Fibroblast of lung (primary cell): ENCODE data around the gene XPR1. TPM values are rescaled to one million over a fixed set of nuclear protein-coding genes. Genes with fewer than 3 reads are reported as not detected.

Experiments used
- DNase-seq, 2 donors: peaks; one replicate each; pipeline versions ENCODE4 v3.0.0 to v3.0.0-alpha.2; 2010; ENCODE audit warnings: low read depth in 2 of 2
- H2AFZ ChIP-seq: 2 replicates; pipeline ENCODE4 v1.5.1; 2012; ENCODE audit warnings: low read length, control low read depth, inconsistent platforms
- H3K27ac ChIP-seq: 2 replicates; pipeline ENCODE4 v1.5.1; 2011; ENCODE audit warnings: low read length, control low read depth; ENCODE audit not compliant: insufficient read depth
- H3K27me3 ChIP-seq: 2 replicates; pipeline ENCODE4 v1.5.1; 2011; ENCODE audit warnings: mild to moderate bottlenecking, low read length; ENCODE audit not compliant: control insufficient read depth, insufficient read depth
- H3K36me3 ChIP-seq: 2 replicates; pipeline ENCODE4 v1.5.1; 2011; ENCODE audit warnings: low read length; ENCODE audit not compliant: control insufficient read depth, insufficient read depth
- H3K4me1 ChIP-seq: 2 replicates; pipeline ENCODE4 v1.5.1; 2011; ENCODE audit warnings: low read length; ENCODE audit not compliant: control insufficient read depth, insufficient read depth; ENCODE audit errors: extremely low read depth
- H3K4me2 ChIP-seq: 2 replicates; pipeline ENCODE4 v1.5.1; 2011; ENCODE audit warnings: low read length, control low read depth; ENCODE audit not compliant: insufficient read depth; ENCODE audit errors: extremely low read depth
- H3K4me3 ChIP-seq, 4 experiments: fragments of 200-600 bp in 1 of 4; sonication (generic) in 1 of 4; replicated peaks in 1 of 4; 2 replicates each; pipeline ENCODE4 v1.5.1; 2011 to 2016; ENCODE audit warnings: low read length in 4 of 4, low read depth in 3 of 4, mild to moderate bottlenecking in 3 of 4, control low read depth in 2 of 4, inconsistent platforms in 1 of 4, mixed read lengths in 1 of 4; ENCODE audit not compliant: insufficient read depth in 1 of 4; ENCODE audit errors: control extremely low read depth in 1 of 4
- H3K79me2 ChIP-seq: 2 replicates; pipeline ENCODE4 v1.5.1; 2012; ENCODE audit warnings: mild to moderate bottlenecking, low read length, inconsistent platforms; ENCODE audit not compliant: control insufficient read depth, insufficient read depth
- H3K9ac ChIP-seq: 2 replicates; pipeline ENCODE4 v1.5.1; 2011; ENCODE audit warnings: mild to moderate bottlenecking, low read length, control low read depth; ENCODE audit not compliant: insufficient read depth
- H3K9me3 ChIP-seq: 2 replicates; pipeline ENCODE4 v1.5.1; 2012; ENCODE audit warnings: low read depth, low read length; ENCODE audit not compliant: control insufficient read depth, insufficient read depth
- H4K20me1 ChIP-seq: 2 replicates; pipeline ENCODE4 v1.5.1; 2011; ENCODE audit warnings: low read length; ENCODE audit not compliant: control insufficient read depth, insufficient read depth; ENCODE audit errors: extremely low read depth
- CTCF ChIP-seq, 2 donors: IDR thresholded peaks in 1 of 2; conservative IDR thresholded peaks in 1 of 2; 1 replicate in 1 of 2; 2 replicates in 1 of 2; pipeline ENCODE4 v1.5.1; 2011 to 2012; ENCODE audit warnings: low read length in 2 of 2, control low read depth in 1 of 2, inconsistent platforms in 1 of 2, low read depth in 1 of 2, mild to moderate bottlenecking in 1 of 2
- EZH2 ChIP-seq: IDR thresholded peaks from 2 replicates; pipeline ENCODE4 v1.5.1; 2012; ENCODE audit warnings: low read length, control low read depth, mild to moderate bottlenecking; ENCODE audit errors: missing control alignments
- polyA plus RNA-seq, 2 donors: library from polyadenylated mRNA; depleted of rRNA in 1 of 2; stranded (reverse) in 1 of 2; unstranded in 1 of 2; fragments of >200 nt; gene quantifications; 2 replicates each; pipeline ENCODE4 v1.2.1, GENCODE V29; 2011 to 2012; ENCODE audit warnings: missing spikeins in 1 of 2
- total RNA-seq: library from RNA; depleted of rRNA; stranded (reverse); fragments of >200 nt; gene quantifications from 2 replicates; pipeline ENCODE4 v1.2.1, GENCODE V29; 2014

XPR1 gene
- total and polyA plus RNA-seq, 2 donors (not counting 1 experiment from before 2014, with no cell fraction given) = 18.4 to 31.5 TPM

DNA sequence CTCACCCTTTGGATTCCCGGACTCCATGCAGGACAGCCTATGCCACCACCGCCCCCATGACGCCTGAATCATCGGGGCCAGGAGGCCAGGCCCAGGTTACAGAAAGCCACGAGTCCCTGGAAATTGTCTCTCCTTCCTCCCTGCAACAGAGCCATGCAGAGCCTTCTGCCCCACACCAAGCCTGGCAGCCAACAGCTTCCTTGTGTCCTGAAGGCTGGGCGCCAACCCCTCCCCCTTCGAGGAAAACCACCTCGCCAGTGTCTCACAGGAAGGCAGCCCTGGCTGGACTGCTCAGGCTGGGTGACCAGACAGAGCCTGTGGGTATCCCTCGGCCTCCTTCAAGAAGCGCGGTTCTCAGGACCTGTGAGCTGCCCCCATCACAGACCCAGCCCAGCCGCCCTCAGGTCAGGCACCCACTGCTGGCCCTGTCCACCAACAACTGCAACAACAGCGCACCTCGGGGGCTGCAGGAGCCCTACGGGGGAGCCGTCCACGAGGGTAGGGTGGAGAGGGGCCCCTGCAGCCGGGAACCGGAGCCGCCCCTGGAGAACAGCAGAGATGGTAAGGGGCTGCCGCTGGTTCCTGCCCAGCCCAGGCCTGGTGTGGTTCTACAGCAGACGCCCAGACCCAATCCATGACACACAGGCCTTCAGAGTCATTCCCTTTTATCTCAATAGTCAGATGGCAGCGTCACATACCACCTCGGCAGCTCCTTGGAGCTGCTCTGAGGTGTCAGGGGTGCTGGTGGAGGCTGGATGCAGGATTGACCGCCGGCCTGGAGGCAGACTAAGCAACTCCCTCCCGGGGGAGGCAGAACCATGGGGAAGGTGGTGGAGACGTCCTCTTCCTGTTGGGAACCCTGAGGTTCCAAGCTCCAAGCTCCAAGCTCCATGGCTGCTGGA is 304.5 kb downstream of the XPR1 start:
- Histone ChIP-seq H3K27ac (no peak overlapping the region), H3K4me3 (no peak overlapping the region), H3K4me2 (no peak overlapping the region), H3K27me3 (no peaks in the 10 kb centered on the region), H3K9ac (no peak overlapping the region), H3K36me3 (peaks cover 1% of the 10 kb centered on the region), H2AFZ (no peak overlapping the region), H3K9me3 (no peaks in the 10 kb centered on the region), H4K20me1 (no peaks in the 10 kb centered on the region), H3K79me2 (no peaks in the 10 kb centered on the region), H3K4me1 (no peaks in the 10 kb centered on the region)
- no peak for DNase-seq
- TF ChIP-seq CTCF (conservative IDR thresholded peaks at IDR 0.05 in 1 of 2, IDR thresholded peaks at IDR 0.05 in 1 of 2; ENCODE audit: low read depth in 1 of 2, low read length in 2 of 2) = no peak
- no peak for TF ChIP-seq EZH2

DNA sequence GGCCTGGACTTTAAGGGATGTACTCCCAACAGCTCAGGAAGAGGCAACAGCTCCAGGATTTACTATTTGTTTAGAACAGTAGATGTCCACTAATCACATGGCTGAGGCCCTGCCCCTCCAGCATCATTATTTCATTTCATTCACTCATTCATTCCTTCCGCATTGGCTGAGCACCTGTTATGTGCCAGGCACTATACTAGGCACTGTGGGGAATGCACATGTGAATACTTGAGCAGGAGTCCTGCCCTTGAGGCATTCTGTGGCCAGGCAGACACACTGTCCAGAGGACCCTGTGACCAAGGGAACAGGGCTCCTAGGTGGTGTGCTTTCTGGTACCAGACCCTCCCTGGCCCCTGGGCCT is 305.2 kb downstream of the XPR1 start:
- Histone ChIP-seq H3K9ac (no peak overlapping the region), H3K4me2 (no peak overlapping the region), H3K4me1 (no peaks in the 10 kb centered on the region), H4K20me1 (no peaks in the 10 kb centered on the region), H3K9me3 (no peaks in the 10 kb centered on the region), H3K27ac (no peak overlapping the region), H2AFZ (no peak overlapping the region), H3K4me3 (no peak overlapping the region), H3K27me3 (no peaks in the 10 kb centered on the region), H3K79me2 (no peaks in the 10 kb centered on the region), H3K36me3 (peaks cover 1% of the 10 kb centered on the region)
- DNase-seq = no peak
- TF ChIP-seq EZH2 (no peak), CTCF (conservative IDR thresholded peaks at IDR 0.05 in 1 of 2, IDR thresholded peaks at IDR 0.05 in 1 of 2; ENCODE audit: low read depth in 1 of 2, low read length in 2 of 2) (no peak)

- no peaks in the 10 kb centered on the region for H3K27me3 ChIP-seq
- H3K79me2 ChIP-seq = no peaks in the 10 kb centered on the region
- no peak overlapping the region for H3K27ac ChIP-seq
- no peak for DNase-seq
- no peak overlapping the region for H2AFZ ChIP-seq
- TF ChIP-seq CTCF (conservative IDR thresholded peaks at IDR 0.05 in 1 of 2, IDR thresholded peaks at IDR 0.05 in 1 of 2; ENCODE audit: low read depth in 1 of 2, low read length in 2 of 2) (no peak), EZH2 (no peak)
- H3K9ac ChIP-seq = no peak overlapping the region
- H3K4me3 ChIP-seq = no peak overlapping the region
- H3K36me3 ChIP-seq = peaks cover 1% of the 10 kb centered on the region
- H4K20me1 ChIP-seq = no peaks in the 10 kb centered on the region
- no peak overlapping the region for H3K4me2 ChIP-seq
- no peaks in the 10 kb centered on the region for H3K9me3 ChIP-seq
- no peaks in the 10 kb centered on the region for H3K4me1 ChIP-seq
Observed at GRCh38 chr1:180937624-180938225, 305.9 kb downstream of the XPR1 start.
